Uterus (tissue), 2 donors: ENCODE data around the gene H1-8.

Source experiments
- POLR2A ChIP-seq, 2 donors: fragments of 450-650 bp; IDR thresholded peaks; one replicate each; pipeline ENCODE4 v1.6.1; 2016; ENCODE audit warnings: antibody characterized with exemption in 2 of 2, mild to moderate bottlenecking in 1 of 2, moderate library complexity in 1 of 2
- TF ChIP-seq, protein P1 (sequence below), 4 experiments: fragments of 200-600 bp in 2 of 4; fragments of 450-650 bp in 2 of 4; sonication (generic) in 2 of 4; IDR thresholded peaks; one replicate each; pipeline ENCODE4 v1.5.1; 2016 to 2019; ENCODE audit warnings: antibody characterized with exemption in 4 of 4, mild to moderate bottlenecking in 2 of 4, moderate library complexity in 1 of 4

DNA sequence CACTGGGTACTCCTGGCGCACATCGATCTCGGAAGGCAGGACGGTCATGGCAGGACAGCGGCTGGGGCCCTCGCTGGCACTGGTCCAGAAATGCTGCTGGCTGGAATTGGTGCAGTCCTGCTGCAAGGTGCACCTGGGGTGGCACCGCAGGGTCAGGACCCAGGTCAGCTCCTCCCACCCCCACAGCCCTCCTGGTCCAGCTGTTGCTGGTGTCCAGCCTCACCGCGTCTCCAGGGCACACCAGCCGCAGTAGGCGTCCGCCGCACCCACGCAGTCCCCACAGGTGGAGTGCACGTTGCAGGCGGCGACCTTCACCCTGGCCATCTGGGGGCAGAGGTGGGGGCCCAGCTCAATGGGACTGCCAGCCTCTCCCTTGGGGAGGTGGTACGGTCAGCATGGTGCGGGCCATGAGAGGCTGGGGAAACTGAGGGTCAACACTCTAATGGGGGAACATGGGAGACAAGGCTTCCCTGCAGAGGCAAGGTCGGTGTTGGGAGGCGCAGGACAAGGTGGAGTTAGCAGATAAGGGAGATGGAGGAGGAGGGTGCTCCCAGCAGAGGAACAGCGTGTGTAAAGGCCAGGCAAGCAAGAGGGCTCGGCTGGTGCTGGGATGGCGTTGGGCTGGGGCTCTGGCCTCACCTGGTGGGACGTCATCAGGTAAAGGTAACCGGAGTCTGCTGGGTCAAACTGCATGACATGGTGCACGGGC lies 43.1 kb downstream of the H1-8 start:
- TF ChIP-seq, protein P1, sequence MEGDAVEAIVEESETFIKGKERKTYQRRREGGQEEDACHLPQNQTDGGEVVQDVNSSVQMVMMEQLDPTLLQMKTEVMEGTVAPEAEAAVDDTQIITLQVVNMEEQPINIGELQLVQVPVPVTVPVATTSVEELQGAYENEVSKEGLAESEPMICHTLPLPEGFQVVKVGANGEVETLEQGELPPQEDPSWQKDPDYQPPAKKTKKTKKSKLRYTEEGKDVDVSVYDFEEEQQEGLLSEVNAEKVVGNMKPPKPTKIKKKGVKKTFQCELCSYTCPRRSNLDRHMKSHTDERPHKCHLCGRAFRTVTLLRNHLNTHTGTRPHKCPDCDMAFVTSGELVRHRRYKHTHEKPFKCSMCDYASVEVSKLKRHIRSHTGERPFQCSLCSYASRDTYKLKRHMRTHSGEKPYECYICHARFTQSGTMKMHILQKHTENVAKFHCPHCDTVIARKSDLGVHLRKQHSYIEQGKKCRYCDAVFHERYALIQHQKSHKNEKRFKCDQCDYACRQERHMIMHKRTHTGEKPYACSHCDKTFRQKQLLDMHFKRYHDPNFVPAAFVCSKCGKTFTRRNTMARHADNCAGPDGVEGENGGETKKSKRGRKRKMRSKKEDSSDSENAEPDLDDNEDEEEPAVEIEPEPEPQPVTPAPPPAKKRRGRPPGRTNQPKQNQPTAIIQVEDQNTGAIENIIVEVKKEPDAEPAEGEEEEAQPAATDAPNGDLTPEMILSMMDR (IDR thresholded peaks at IDR 0.05) = no peak
- TF ChIP-seq POLR2A (IDR thresholded peaks at IDR 0.05) = no peak
